T-cell (primary cell): Measurements from ENCODE around the gene MTF2. TPM values are rescaled to one million over a fixed set of nuclear protein-coding genes. Genes with fewer than 3 reads are reported as not detected.
"Not testable (repeated sequence)": the region's sequence is repeated elsewhere in the genome, so short reads cannot be mapped to it uniquely, and the experiment has no call there.

ENCODE experiments used
- ATAC-seq, 4 experiments: fragments of 200-7000 bp in 3 of 4; fragments of 150-1000 bp in 1 of 4; cut with Tn5 transposase; replicated peaks in 1 of 4; 1 replicate in 3 of 4; 2 replicates in 1 of 4; pipeline ENCODE4 v1.10.0; 2021; ENCODE audit warnings: moderate library complexity in 3 of 4, mild to moderate bottlenecking in 2 of 4, moderate number of reproducible peaks in 1 of 4
- CTCF ChIA-PET, 2 donors: fragments of 300-600 bp; sonication (Branson Sonifier 250); formaldehyde crosslinking; loops; one replicate each; lab custom pipeline; 2022; ENCODE audit warnings: antibody characterized with exemption in 2 of 2; lab: Charles Lee
- POLR2A ChIA-PET, 2 donors: fragments of 300-600 bp; sonication (Branson Sonifier 250); formaldehyde crosslinking; loops; one replicate each; lab custom pipeline; 2022; ENCODE audit warnings: antibody characterized with exemption in 2 of 2; lab: Charles Lee
- DNase-seq, 35 experiments: peaks; one replicate each; pipeline versions ENCODE4 v3.0.0 to v3.0.0-alpha.2; 2013 to 2023
- H3K27ac ChIP-seq: one replicate; pipeline ENCODE4 v1.5.1; 2013; ENCODE audit warnings: low read length
- H3K27me3 ChIP-seq, 2 experiments: replicated peaks in 1 of 2; 1 replicate in 1 of 2; 2 replicates in 1 of 2; pipeline versions ENCODE4 v1.6.1 to v1.7.0; 2013; ENCODE audit warnings: low read length in 1 of 2, mixed read lengths in 1 of 2; ENCODE audit not compliant: control insufficient read depth in 2 of 2, insufficient read depth in 2 of 2; ENCODE audit errors: extremely low read depth in 1 of 2
- H3K36me3 ChIP-seq, 2 donors: 1 replicate in 1 of 2; 2 replicates in 1 of 2; pipeline versions ENCODE4 v1.6.1 to v1.7.0; 2013; ENCODE audit warnings: low read length in 1 of 2; ENCODE audit not compliant: control insufficient read depth in 2 of 2, insufficient read depth in 1 of 2; ENCODE audit errors: extremely low read depth in 1 of 2
- H3K4me1 ChIP-seq, 2 experiments: 1 replicate in 1 of 2; 2 replicates in 1 of 2; pipeline versions ENCODE4 v1.6.1 to v1.7.0; 2013; ENCODE audit warnings: low read length in 2 of 2, mixed read lengths in 1 of 2; ENCODE audit not compliant: insufficient read depth in 2 of 2, control insufficient read depth in 1 of 2; ENCODE audit errors: extremely low read depth in 1 of 2
- H3K4me3 ChIP-seq, 2 donors: 1 replicate in 1 of 2; 2 replicates in 1 of 2; pipeline versions ENCODE4 v1.5.1 to v1.7.0; 2013; ENCODE audit warnings: mild to moderate bottlenecking in 2 of 2, low read length in 1 of 2, moderate library complexity in 1 of 2; ENCODE audit not compliant: control insufficient read depth in 1 of 2; ENCODE audit errors: extremely low read depth in 1 of 2
- H3K9me3 ChIP-seq: 2 replicates; pipeline ENCODE4 v1.7.0; 2013
- H3K27ac Mint-ChIP-seq, 2 donors: one replicate each; pipeline ENCODE4 v1.8.0; 2020 to 2021; ENCODE audit warnings: mild to moderate bottlenecking in 2 of 2, mixed read lengths in 2 of 2
- H3K27me3 Mint-ChIP-seq, 2 donors: one replicate each; pipeline ENCODE4 v1.8.0; 2021 to 2022; ENCODE audit warnings: mixed read lengths in 2 of 2
- H3K36me3 Mint-ChIP-seq: one replicate; pipeline ENCODE4 v1.8.0; 2021; ENCODE audit warnings: mixed read lengths
- H3K4me1 Mint-ChIP-seq, 3 donors: one replicate each; pipeline ENCODE4 v1.8.0; 2020 to 2022; ENCODE audit warnings: mixed read lengths in 3 of 3, mild to moderate bottlenecking in 1 of 3
- H3K4me3 Mint-ChIP-seq, 3 donors: one replicate each; pipeline ENCODE4 v1.8.0; 2020 to 2022; ENCODE audit warnings: mild to moderate bottlenecking in 3 of 3, mixed read lengths in 3 of 3, moderate library complexity in 3 of 3
- H3K9me3 Mint-ChIP-seq, 3 donors: one replicate each; pipeline ENCODE4 v1.8.0; 2020 to 2022; ENCODE audit warnings: mixed read lengths in 3 of 3
- WGBS: methylation state at CpG from one replicate; pipeline ENCODE4 v1.1.5; 2013; ENCODE audit warnings: missing lambda C conversion rate; ENCODE audit not compliant: insufficient coverage; 5-methylcytosine and 5-hydroxymethylcytosine counted together
- total RNA-seq, 35 experiments: library from RNA in 6 of 35; stranded (reverse) in 6 of 35; fragments of 120-200 nt in 1 of 35; gene quantifications; one replicate each; pipeline versions ENCODE4 v1.2.1 to v1.2.4 and lab custom pipeline; 2013 to 2026

MTF2 gene
- total RNA-seq, result 10 to 100 TPM; 40.1 to 49.2 (median 47.4) TPM
- 46.0 TPM for total RNA-seq (2013)
- total RNA-seq (lab: John Stamatoyannopoulos, UW), result 52.3 to 86.8 (median 66.1) reads per million in 29 experiments

DNA sequence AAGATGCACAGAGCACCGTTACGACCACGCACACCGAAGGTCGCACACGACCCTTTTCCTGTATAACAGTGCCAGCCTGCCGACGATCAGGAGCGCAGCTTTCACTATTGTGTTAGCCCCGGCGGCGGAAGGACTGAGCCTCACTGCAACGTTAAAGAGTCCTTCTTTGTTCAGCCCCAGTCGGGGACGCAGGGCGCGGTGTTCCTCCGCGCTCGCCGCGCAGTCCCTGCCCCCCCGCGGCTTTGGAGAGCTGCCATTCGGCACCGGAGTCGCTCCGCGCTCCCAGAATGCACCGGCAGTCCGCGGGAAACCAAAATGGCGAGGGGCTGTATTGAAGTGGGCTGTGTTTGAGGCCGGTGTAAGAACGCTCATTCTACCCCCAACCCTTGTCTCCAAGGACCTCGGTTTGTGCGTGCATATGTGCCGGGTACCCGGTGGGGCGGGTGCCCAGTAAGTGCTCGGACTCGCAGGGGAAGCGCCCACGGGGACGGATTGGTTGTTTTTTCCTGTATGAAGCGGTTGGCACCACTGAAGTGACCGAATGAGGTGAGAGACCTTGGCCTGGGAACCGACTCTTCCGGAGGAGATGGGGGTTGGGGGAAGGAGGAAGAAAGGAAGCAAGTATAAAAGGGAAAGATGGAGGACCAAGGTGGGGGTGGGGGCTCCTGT lies at the start of gene MTF2:
TSS of gene MTF2 (plus strand) at position 298 of the 669 bp plus-strand sequence. CDS start at position 542, 244 bp downstream.
- Histone ChIP-seq H3K4me3 (peak within 1 kb of the TSS; percentile 91 to 93), H3K36me3 (no peaks in the 10 kb centered on the region), H3K4me1 (peaks cover 18 to 31% of the 10 kb centered on the region in 2 experiments), H3K27ac (peak within 1 kb of the TSS; percentile 90), H3K27me3 (no peaks in the 10 kb centered on the region), H3K9me3 (no peaks in the 10 kb centered on the region)
- ATAC-seq (peak; percentile 87 to 94 (median 90)), DNase-seq (peak; percentile 84 to 95 (median 89))
- CTCF ChIA-PET, result interaction anchor here (0.6 to 2.1 kb wide), 19 partner anchors 17 to 767 kb away, joined by 3 to 10 read pairs (median 5); no protein-coding TSS in a partner anchor
- Mint-ChIP-seq H3K9me3 (no peaks in the 10 kb centered on the region), H3K27ac (peak within 1 kb of the TSS; percentile 98 to 99), H3K27me3 (no peaks in the 10 kb centered on the region), H3K4me3 (peak within 1 kb of the TSS; percentile 97 to 100 (median 99)), H3K36me3 (peaks cover 13% of the 10 kb centered on the region), H3K4me1 (peaks cover 47 to 60% (median 49%) of the 10 kb centered on the region in 3 donors)
- POLR2A ChIA-PET, result interaction anchor here (0.6 to 1.9 kb wide), 6 partner anchors 17 to 816 kb away, joined by 3 to 11 read pairs (median 6); no protein-coding TSS in a partner anchor
- WGBS, result under 1% methylated on average over 36 of the region's 49 CpGs

DNA sequence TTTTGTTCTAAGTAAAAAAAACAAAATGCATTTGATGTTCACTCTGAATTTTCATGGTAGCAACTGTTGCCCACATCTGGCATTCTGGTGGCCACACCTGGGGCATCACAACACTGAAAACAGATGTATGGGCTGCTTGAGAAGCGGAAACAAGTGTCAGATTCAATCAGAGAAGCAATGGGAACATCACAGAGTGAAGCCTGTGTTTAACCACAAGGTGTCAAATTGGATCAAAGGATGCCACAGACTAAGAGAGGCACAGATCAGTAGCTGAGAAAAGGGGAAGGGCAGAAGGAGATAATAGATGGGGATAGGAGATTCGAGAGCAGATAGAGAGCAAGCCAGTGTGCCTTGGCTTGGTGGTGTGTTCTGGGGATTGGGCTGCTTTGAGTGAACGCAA lies 49.8 kb upstream of the MTF2 start:
- peaks cover 19 to 27% (median 24%) of the 10 kb centered on the region in 3 donors for H3K4me1 Mint-ChIP-seq
- POLR2A ChIA-PET, result interaction anchor here in 1 of 2 donors (0.6 kb wide), 1 partner anchor 47 kb away, joined by 3 read pairs; no protein-coding TSS in a partner anchor
- H3K9me3 Mint-ChIP-seq, result no peaks in the 10 kb centered on the region

DNA sequence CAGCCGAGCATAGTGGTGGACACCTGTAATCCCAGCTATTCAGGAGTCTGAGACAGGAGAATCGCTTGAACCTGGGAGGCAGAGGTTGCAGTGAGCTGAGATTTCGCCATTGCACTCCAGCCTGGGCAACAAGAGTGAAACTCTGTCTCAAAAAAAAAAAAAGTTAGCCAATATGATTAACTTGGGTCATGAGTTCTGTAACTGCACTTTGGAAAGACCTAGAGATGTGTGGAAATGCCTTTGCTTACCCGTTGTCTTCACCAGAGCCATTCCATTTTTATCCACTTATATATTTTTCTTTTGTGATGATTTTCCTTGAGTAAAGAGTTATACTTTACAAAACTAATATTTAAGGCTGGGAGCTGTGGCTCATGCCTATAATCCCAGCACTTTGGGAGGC lies 48.9 kb upstream of the MTF2 start:
- POLR2A ChIA-PET, result interaction anchor here in 1 of 2 donors (0.7 kb wide), 1 partner anchor 80 kb away, joined by 3 read pairs; no protein-coding TSS in a partner anchor

More for the DNA sequence above, 49.8 kb upstream of the MTF2 start:
- 17% methylated on average over 1 of the region's 3 CpGs for WGBS
- H3K9me3 ChIP-seq, result no peaks in the 10 kb centered on the region
- ATAC-seq, result peak; percentile 90 to 96 (median 94)
- Mint-ChIP-seq H3K4me3 (peak overlapping the region in 1 of 3 donors; percentile 51), H3K27me3 (peaks cover 0 to 4% of the 10 kb centered on the region in 2 donors), H3K27ac (peak overlapping the region; percentile 75 to 83), H3K36me3 (no peaks in the 10 kb centered on the region)
- CTCF ChIA-PET, result interaction anchor here (0.7 to 2.0 kb wide), 9 partner anchors 8 to 67 kb away, joined by 3 to 9 read pairs (median 4); no protein-coding TSS in a partner anchor
- peak in 33 of 35 experiments; percentile 19 to 82 (median 58) for DNase-seq
- no peaks in the 10 kb centered on the region for H3K36me3 ChIP-seq
- peaks cover 14 to 24% of the 10 kb centered on the region in 2 experiments for H3K4me1 ChIP-seq
- H3K27ac ChIP-seq, result peak overlapping the region; percentile 24
- no peak overlapping the region for H3K4me3 ChIP-seq
- H3K27me3 ChIP-seq, result no peaks in the 10 kb centered on the region

DNA sequence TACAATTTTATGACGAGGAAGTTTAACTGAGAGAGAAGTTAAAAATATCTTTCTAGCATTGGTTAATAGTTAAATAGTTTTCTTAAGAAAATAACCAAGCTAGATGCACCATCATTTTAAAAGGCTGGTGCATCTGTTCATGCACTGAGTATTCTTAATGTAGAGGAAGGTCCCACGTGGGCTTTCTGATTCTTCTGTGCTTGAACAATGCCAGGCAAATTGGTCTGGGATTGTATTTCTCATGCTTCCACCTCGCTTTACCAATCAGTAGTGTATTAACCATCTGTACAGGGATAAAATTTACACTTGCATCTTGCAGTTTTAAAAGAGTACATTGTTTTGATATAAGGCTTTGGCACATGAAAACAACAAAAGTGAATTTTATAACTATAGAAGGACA lies 47.4 kb upstream of the MTF2 start:
- ChIA-PET CTCF (interaction anchor here (0.7 kb wide), 2 partner anchors 592 to 618 kb away, joined by 3 to 4 read pairs; no protein-coding TSS in a partner anchor), POLR2A (no interaction called here)
- H3K4me1 ChIP-seq, result peaks cover 14 to 24% of the 10 kb centered on the region in 2 experiments
- H3K27me3 Mint-ChIP-seq, result no peaks in the 10 kb centered on the region
- no peak overlapping the region for H3K27ac ChIP-seq
- DNase-seq (no peak), ATAC-seq (no peak)
- H3K27me3 ChIP-seq, result no peaks in the 10 kb centered on the region
- H3K4me3 ChIP-seq, result no peak overlapping the region
- H3K4me1 Mint-ChIP-seq, result peaks cover 19 to 27% (median 24%) of the 10 kb centered on the region in 3 donors
- no peaks in the 10 kb centered on the region for H3K9me3 ChIP-seq
- H3K9me3 Mint-ChIP-seq, result no peaks in the 10 kb centered on the region
- H3K27ac Mint-ChIP-seq, result no peak overlapping the region
- no peaks in the 10 kb centered on the region for H3K36me3 ChIP-seq
- no CpG with 5 or more reads among the region's 3 CpGs for WGBS
- H3K36me3 Mint-ChIP-seq, result no peaks in the 10 kb centered on the region
- H3K4me3 Mint-ChIP-seq, result no peak overlapping the region

More for the DNA sequence above, 48.9 kb upstream of the MTF2 start:
- Mint-ChIP-seq H3K27ac (peak overlapping the region in 1 of 2 donors; percentile 58), H3K4me3 (peak overlapping the region in 1 of 3 donors; percentile 51), H3K4me1 (peaks cover 19 to 27% (median 24%) of the 10 kb centered on the region in 3 donors)
- H3K27ac ChIP-seq, H3K27me3 Mint-ChIP-seq, H3K4me3 ChIP-seq, ATAC-seq, H3K36me3 Mint-ChIP-seq, H3K9me3 Mint-ChIP-seq, DNase-seq, H3K36me3 ChIP-seq, H3K9me3 ChIP-seq, H3K27me3 ChIP-seq: not testable (repeated sequence)
- 70% methylated on average over 3 of the region's 4 CpGs for WGBS
- peaks cover 14 to 24% of the 10 kb centered on the region in 2 experiments for H3K4me1 ChIP-seq
- CTCF ChIA-PET, result interaction anchor here (0.6 to 2.0 kb wide), 7 partner anchors 9 to 998 kb away, joined by 3 to 9 read pairs (median 3); no protein-coding TSS in a partner anchor

DNA sequence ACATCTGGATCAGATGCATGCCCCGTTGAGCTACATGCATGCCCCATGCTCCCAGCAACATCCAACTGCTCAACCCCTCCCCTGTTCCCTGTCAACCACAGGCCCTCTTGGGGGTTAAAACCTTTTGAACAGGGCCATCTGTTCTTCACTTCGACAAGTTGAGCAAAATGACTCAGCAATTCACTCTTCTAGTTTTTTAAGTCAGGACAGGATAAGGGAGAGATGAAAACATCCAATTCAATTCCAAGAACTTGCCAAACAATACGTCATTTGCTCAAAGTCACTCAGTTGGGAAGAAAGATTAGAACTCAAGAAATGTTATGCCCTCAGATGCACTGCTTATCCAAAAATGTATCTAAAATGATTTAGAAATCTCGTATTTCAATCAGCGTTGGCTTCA lies 46.1 kb upstream of the MTF2 start:
- no peak overlapping the region for H3K4me3 Mint-ChIP-seq
- H3K4me1 Mint-ChIP-seq, result peaks cover 17 to 26% (median 22%) of the 10 kb centered on the region in 3 donors
- ChIA-PET POLR2A (no interaction called here), CTCF (interaction anchor here in 1 of 2 donors (2.5 kb wide), 1 partner anchor 10 kb away, joined by 5 read pairs; no protein-coding TSS in a partner anchor)
- Histone ChIP-seq H3K9me3 (no peaks in the 10 kb centered on the region), H3K4me1 (peaks cover 14 to 18% of the 10 kb centered on the region in 2 experiments), H3K27ac (no peak overlapping the region), H3K4me3 (no peak overlapping the region), H3K36me3 (no peaks in the 10 kb centered on the region), H3K27me3 (no peaks in the 10 kb centered on the region)
- no peaks in the 10 kb centered on the region for H3K27me3 Mint-ChIP-seq
- no peaks in the 10 kb centered on the region for H3K9me3 Mint-ChIP-seq
- H3K36me3 Mint-ChIP-seq, result no peaks in the 10 kb centered on the region
- ATAC-seq, result no peak
- 80% methylated on average over 2 of the region's 5 CpGs for WGBS
- no peak for DNase-seq
- H3K27ac Mint-ChIP-seq, result no peak overlapping the region

DNA sequence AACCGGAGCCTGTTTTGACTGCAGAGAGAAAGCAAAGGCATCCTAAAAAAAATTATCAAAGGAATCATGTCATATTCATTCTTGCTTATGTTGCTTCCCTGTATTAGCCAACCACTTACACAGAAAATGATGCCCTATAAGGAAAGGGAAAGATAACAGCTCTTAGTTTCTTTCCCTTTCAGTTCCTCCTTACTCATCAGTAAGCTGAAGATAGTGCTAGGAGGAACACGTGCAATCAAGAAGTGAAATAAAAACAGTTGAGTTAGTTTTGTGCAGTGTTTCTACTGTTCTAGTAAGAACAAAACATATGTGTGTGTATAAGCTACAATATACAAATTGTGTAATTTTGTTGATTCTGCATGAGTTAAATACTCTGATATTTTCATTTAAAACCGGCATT lies 45.3 kb upstream of the MTF2 start:
- Mint-ChIP-seq H3K9me3 (no peaks in the 10 kb centered on the region), H3K27me3 (no peaks in the 10 kb centered on the region), H3K4me1 (peaks cover 13 to 20% (median 14%) of the 10 kb centered on the region in 3 donors), H3K4me3 (no peak overlapping the region), H3K36me3 (no peaks in the 10 kb centered on the region), H3K27ac (no peak overlapping the region)
- POLR2A ChIA-PET, result interaction anchor here (0.6 kb wide), 2 partner anchors 17 to 18 kb away, joined by 4 read pairs; no protein-coding TSS in a partner anchor
- ATAC-seq (no peak), DNase-seq (no peak)
- Histone ChIP-seq H3K27ac (no peak overlapping the region), H3K4me3 (no peak overlapping the region), H3K36me3 (no peaks in the 10 kb centered on the region), H3K27me3 (no peaks in the 10 kb centered on the region), H3K9me3 (no peaks in the 10 kb centered on the region), H3K4me1 (peaks cover 11% of the 10 kb centered on the region in 2 experiments)
- 100% methylated on average over 1 of the region's 3 CpGs for WGBS
- CTCF ChIA-PET, result interaction anchor here (0.6 to 2.5 kb wide), 5 partner anchors 10 to 512 kb away, joined by 3 to 5 read pairs (median 3); no protein-coding TSS in a partner anchor
